Measurements from ENCODE around the gene SMG9. TPM values are rescaled to one million over a fixed set of nuclear protein-coding genes. Genes with fewer than 3 reads are reported as not detected.

Gene SMG9
- total RNA-seq, 1 experiment from 2014 or later: 90.6 TPM

GRCh38 chr19:43782311-43782660 is 27.5 kb upstream of the SMG9 start:
- H3K36me3 ChIP-seq (ENCODE audit: insufficient read depth, low read length, poor library complexity, severe bottlenecking): no peaks in the 10 kb centered on the region
- TF ChIP-seq CTCF (conservative IDR thresholded peaks at IDR 0.05; ENCODE audit: low read depth, low read length) (no peak), EZH2 (IDR thresholded peaks at IDR 0.05; ENCODE audit: borderline replicate concordance, low read depth, low read length, poor library complexity, severe bottlenecking) (no peak)
- ChIA-PET POLR2A (ENCODE audit: low non-redundant PET) (no interaction called here), CTCF (no interaction called here)
- H3K4me1 ChIP-seq (ENCODE audit: insufficient read depth, low read length, poor library complexity, severe bottlenecking): peaks cover 8% of the 10 kb centered on the region
- H3K27me3 ChIP-seq (replicated peaks; ENCODE audit: insufficient read depth, low read depth, low read length, poor library complexity): no peaks in the 10 kb centered on the region
- no peaks in the 10 kb centered on the region for H3K9me3 ChIP-seq (ENCODE audit: low read depth, low read length, poor library complexity, severe bottlenecking)
- no peak overlapping the region for H3K27ac ChIP-seq (ENCODE audit: low read depth, low read length, poor library complexity, severe bottlenecking)
- no TSS peak for BruUV-seq (replicated peaks)
- H3K4me3 ChIP-seq (ENCODE audit: low read depth, low read length, poor library complexity, severe bottlenecking): no peak overlapping the region
- intact Hi-C loops (cut with micrococcal nuclease; ENCODE audit: unreplicated experiment): no loop called here
- no peak for DNase-seq (ENCODE audit: low spot score)

- H3K36me3 ChIP-seq (ENCODE audit: insufficient read depth, low read length, poor library complexity, severe bottlenecking): no peaks in the 10 kb centered on the region
- DNase-seq (ENCODE audit: low spot score): no peak
- ChIA-PET CTCF (no interaction called here), POLR2A (ENCODE audit: low non-redundant PET) (no interaction called here)
- no peak overlapping the region for H3K4me3 ChIP-seq (ENCODE audit: low read depth, low read length, poor library complexity, severe bottlenecking)
- intact Hi-C loops (cut with micrococcal nuclease; ENCODE audit: unreplicated experiment): no loop called here
- no peak for TF ChIP-seq CTCF (conservative IDR thresholded peaks at IDR 0.05; ENCODE audit: low read depth, low read length)
- TF ChIP-seq EZH2 (IDR thresholded peaks at IDR 0.05; ENCODE audit: borderline replicate concordance, low read depth, low read length, poor library complexity, severe bottlenecking): no peak
- no peaks in the 10 kb centered on the region for H3K9me3 ChIP-seq (ENCODE audit: low read depth, low read length, poor library complexity, severe bottlenecking)
- H3K4me1 ChIP-seq (ENCODE audit: insufficient read depth, low read length, poor library complexity, severe bottlenecking): peaks cover 9% of the 10 kb centered on the region
- H3K27me3 ChIP-seq (replicated peaks; ENCODE audit: insufficient read depth, low read depth, low read length, poor library complexity): no peaks in the 10 kb centered on the region
- no peak overlapping the region for H3K27ac ChIP-seq (ENCODE audit: low read depth, low read length, poor library complexity, severe bottlenecking)
- BruUV-seq (replicated peaks): no TSS peak
These were observed 27.0 kb upstream of the SMG9 start for GRCh38 chr19:43781630-43782310.

- no peak within 1 kb of the TSS for H3K27ac ChIP-seq (ENCODE audit: low read depth, low read length, poor library complexity, severe bottlenecking)
- intact Hi-C loops (cut with micrococcal nuclease; ENCODE audit: unreplicated experiment): no loop called here
- no peaks in the 10 kb centered on the region for H3K27me3 ChIP-seq (replicated peaks; ENCODE audit: insufficient read depth, low read depth, low read length, poor library complexity)
- no peak for DNase-seq (ENCODE audit: low spot score)
- no peak for TF ChIP-seq EZH2 (IDR thresholded peaks at IDR 0.05; ENCODE audit: borderline replicate concordance, low read depth, low read length, poor library complexity, severe bottlenecking)
- no peak for TF ChIP-seq CTCF (conservative IDR thresholded peaks at IDR 0.05; ENCODE audit: low read depth, low read length)
- ChIA-PET POLR2A (ENCODE audit: low non-redundant PET) (no interaction called here), CTCF (no interaction called here)
- no peaks in the 10 kb centered on the region for H3K9me3 ChIP-seq (ENCODE audit: low read depth, low read length, poor library complexity, severe bottlenecking)
- no peak within 1 kb of the TSS for H3K4me3 ChIP-seq (ENCODE audit: low read depth, low read length, poor library complexity, severe bottlenecking)
- no TSS peak for BruUV-seq (replicated peaks)
- peaks cover 9% of the 10 kb centered on the region for H3K4me1 ChIP-seq (ENCODE audit: insufficient read depth, low read length, poor library complexity, severe bottlenecking)
- no peaks in the 10 kb centered on the region for H3K36me3 ChIP-seq (ENCODE audit: insufficient read depth, low read length, poor library complexity, severe bottlenecking)
These were observed 26.2 kb upstream of the SMG9 start, which contains the start of gene KCNN4 for GRCh38 chr19:43780706-43781525. Gene KCNN4 (minus strand): TSS chr19:43780973. CDS start chr19:43780861, 112 bp downstream.
